Embryonic facial prominence (tissue), 1 donor: Measurements from ENCODE around the gene SYT9.

Experiments
- DNase-seq: peaks from one replicate; pipeline ENCODE4 v3.0.0-alpha.2; 2016; ENCODE audit errors: extremely low spot score

Gene SYT9

GRCh38 chr11:7469351-7469865 is 217.7 kb downstream of the SYT9 start:
- DNase-seq = no peak

GRCh38 chr11:7471071-7471470 is 219.4 kb downstream of the SYT9 start:
- no peak for DNase-seq

GRCh38 chr11:7473717-7474116 is 222.0 kb downstream of the SYT9 start:
- DNase-seq = no peak

- no peak for DNase-seq
Measured at GRCh38 chr11:7480113-7480512, 228.4 kb downstream of the SYT9 start.

- DNase-seq = no peak
Measured at GRCh38 chr11:7484131-7484530, 232.4 kb downstream of the SYT9 start.

GRCh38 chr11:7484645-7485044 is 232.9 kb downstream of the SYT9 start:
- DNase-seq = no peak

- DNase-seq = peak; percentile 41
Measured at GRCh38 chr11:7485186-7486097, 233.7 kb downstream of the SYT9 start, which contains the start of gene OLFML1. Gene OLFML1, plus strand, starts transcription at chr11:7485506. Its CDS starts 370 bp downstream, at chr11:7485876.

- DNase-seq = no peak
Measured at GRCh38 chr11:7486098-7486780, 234.5 kb downstream of the SYT9 start.

GRCh38 chr11:7486781-7487140 is 235.1 kb downstream of the SYT9 start:
- no peak for DNase-seq

GRCh38 chr11:7487360-7487759 is 235.7 kb downstream of the SYT9 start:
- DNase-seq = no peak

GRCh38 chr11:7488681-7489080 is 237.0 kb downstream of the SYT9 start:
- DNase-seq = no peak

GRCh38 chr11:7489376-7489775 is 237.7 kb downstream of the SYT9 start:
- DNase-seq = no peak

GRCh38 chr11:7490054-7490453 is 238.3 kb downstream of the SYT9 start:
- DNase-seq = no peak

- DNase-seq = no peak
Measured at GRCh38 chr11:7490535-7490934, 238.8 kb downstream of the SYT9 start.

GRCh38 chr11:7492253-7492652 is 240.5 kb downstream of the SYT9 start:
- DNase-seq = no peak

GRCh38 chr11:7493670-7494069 is 242.0 kb downstream of the SYT9 start:
- no peak for DNase-seq

GRCh38 chr11:7494086-7494745 is 242.5 kb downstream of the SYT9 start:
- no peak for DNase-seq

GRCh38 chr11:7495882-7496551 is 244.3 kb downstream of the SYT9 start:
- DNase-seq = no peak

GRCh38 chr11:7498193-7498592 is 246.5 kb downstream of the SYT9 start:
- DNase-seq = no peak

GRCh38 chr11:7499081-7499480 is 247.4 kb downstream of the SYT9 start:
- no peak for DNase-seq

- no peak for DNase-seq
Measured at GRCh38 chr11:7500251-7500650, 248.5 kb downstream of the SYT9 start.

- no peak for DNase-seq
Measured at GRCh38 chr11:7501251-7501650, 249.5 kb downstream of the SYT9 start.
